ENCODE data around the gene PPP4C. TPM values are rescaled to one million over a fixed set of nuclear protein-coding genes. Genes with fewer than 3 reads are reported as not detected.
"Not testable (repeated sequence)": the region's sequence is repeated elsewhere in the genome, so short reads cannot be mapped to it uniquely, and the experiment has no call there.

The PPP4C gene
- total and polyA plus RNA-seq, 12 donors: 34.5 to 82.1 (median 42.4) TPM

DNA sequence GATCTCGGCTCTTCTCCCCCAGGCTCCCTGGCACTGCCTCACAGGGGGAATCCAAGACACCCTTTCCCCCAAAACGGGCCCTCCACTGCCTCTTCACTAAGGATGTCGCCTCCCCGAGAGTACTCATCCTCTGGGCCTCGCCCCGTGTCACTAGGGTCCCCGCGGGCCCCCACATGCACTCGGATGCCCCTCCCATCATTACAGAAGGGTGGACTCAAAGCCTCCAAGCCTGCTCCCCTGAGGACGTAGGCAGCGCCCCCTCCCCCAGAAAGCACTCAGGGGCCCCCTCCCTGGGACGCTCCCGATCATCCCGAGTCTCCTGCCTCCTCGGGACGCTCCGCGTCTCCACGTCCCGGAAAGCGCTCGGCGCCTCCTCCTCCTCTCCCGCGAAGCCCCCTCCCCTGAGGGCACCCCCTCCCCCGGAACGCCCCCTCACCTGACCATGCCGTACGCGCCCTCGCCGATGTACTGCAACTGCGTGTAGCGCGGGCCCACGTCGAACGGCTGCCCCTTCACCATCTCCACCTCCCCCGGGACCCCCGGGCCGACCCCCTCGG, 46.9 kb downstream of the PPP4C start:
- H3K27ac ChIP-seq: peak overlapping the region; percentile 94 to 99 (median 97)

DNA sequence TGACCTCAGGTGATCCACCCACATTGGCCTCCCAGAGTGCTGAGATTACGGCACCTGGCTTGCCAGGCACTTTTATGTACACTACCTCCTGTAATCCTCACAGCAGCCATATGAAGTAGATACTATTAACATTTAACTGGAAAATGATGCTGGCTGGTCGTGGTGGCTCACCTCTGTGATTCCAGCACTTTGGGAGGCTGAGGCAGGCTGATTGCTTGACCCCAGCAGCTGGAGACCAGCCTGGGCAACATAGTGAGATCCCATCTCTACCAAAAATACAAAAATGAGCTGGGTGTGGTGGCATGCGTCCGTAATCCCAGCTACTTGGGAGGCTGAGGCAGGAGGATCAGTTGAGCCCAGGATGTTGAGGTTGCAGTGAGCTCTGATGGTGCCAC, 49.2 kb downstream of the PPP4C start:
- ATAC-seq (no peak), DNase-seq (no peak)
- no peak overlapping the region for H3K27ac ChIP-seq
- peaks cover 2 to 44% (median 22%) of the 10 kb centered on the region in 9 donors for H3K4me1 ChIP-seq
- 93 to 97% methylated on average over 4 of the region's 4 CpGs for WGBS, 2 donors
- intact Hi-C loops (cut with DNase I): loop anchor here in 1 of 10 donors (10.0 kb wide), 1 partner anchor 280 kb away; the partner anchor contains the start of gene ZNF771
- no peaks in the 10 kb centered on the region for H3K27me3 ChIP-seq
- TF ChIP-seq, protein P1, sequence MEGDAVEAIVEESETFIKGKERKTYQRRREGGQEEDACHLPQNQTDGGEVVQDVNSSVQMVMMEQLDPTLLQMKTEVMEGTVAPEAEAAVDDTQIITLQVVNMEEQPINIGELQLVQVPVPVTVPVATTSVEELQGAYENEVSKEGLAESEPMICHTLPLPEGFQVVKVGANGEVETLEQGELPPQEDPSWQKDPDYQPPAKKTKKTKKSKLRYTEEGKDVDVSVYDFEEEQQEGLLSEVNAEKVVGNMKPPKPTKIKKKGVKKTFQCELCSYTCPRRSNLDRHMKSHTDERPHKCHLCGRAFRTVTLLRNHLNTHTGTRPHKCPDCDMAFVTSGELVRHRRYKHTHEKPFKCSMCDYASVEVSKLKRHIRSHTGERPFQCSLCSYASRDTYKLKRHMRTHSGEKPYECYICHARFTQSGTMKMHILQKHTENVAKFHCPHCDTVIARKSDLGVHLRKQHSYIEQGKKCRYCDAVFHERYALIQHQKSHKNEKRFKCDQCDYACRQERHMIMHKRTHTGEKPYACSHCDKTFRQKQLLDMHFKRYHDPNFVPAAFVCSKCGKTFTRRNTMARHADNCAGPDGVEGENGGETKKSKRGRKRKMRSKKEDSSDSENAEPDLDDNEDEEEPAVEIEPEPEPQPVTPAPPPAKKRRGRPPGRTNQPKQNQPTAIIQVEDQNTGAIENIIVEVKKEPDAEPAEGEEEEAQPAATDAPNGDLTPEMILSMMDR (IDR thresholded peaks at IDR 0.05): no peak
- H3K36me3 ChIP-seq: peaks cover 0 to 17% (median 1%) of the 10 kb centered on the region in 9 donors
- no peak overlapping the region for H3K4me3 ChIP-seq
- H3K9me3 ChIP-seq: no peaks in the 10 kb centered on the region

More for the DNA sequence above, 46.9 kb downstream of the PPP4C start:
- H3K4me1 ChIP-seq: peaks cover 2 to 48% (median 26%) of the 10 kb centered on the region in 9 donors
- H3K27me3 ChIP-seq: no peaks in the 10 kb centered on the region
- ATAC-seq (peak; percentile 4 to 53 (median 33)), DNase-seq (no peak)
- H3K36me3 ChIP-seq: peaks cover 5 to 40% (median 23%) of the 10 kb centered on the region in 9 donors
- intact Hi-C loops (cut with DNase I): loop anchor here in 1 of 10 donors (2.0 to 10.0 kb wide), 2 partner anchors 26 to 282 kb away; partner anchors contain the start of genes YPEL3 and ZNF771
- WGBS, 2 donors: 1 to 3% methylated on average over 42 of the region's 42 CpGs
- no peaks in the 10 kb centered on the region for H3K9me3 ChIP-seq
- TF ChIP-seq, protein P1 (IDR thresholded peaks at IDR 0.05): no peak
- H3K4me3 ChIP-seq: peak overlapping the region; percentile 74 to 98 (median 88)

DNA sequence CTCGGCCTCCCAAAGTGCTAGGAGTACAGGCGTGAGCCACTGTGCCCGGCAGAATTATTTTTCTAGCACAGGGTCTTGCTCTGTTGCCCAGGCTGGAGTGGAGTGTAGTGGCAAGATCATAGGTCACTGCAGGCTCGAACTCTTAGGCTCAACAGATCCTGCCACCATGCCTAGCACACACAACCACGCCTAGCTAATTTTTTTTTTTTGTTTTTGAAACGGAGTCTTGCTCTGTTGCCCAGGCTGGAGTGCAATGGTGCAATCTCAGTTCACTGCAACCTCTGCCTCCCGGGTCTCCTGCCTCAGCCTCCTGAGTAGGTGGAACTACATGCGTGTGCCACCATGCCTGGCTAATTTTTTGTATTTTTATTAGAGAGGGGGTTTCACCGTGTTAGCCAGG, 49.9 kb downstream of the PPP4C start:
- WGBS, 2 donors: 95 to 96% methylated on average over 9 of the region's 9 CpGs
- intact Hi-C loops (cut with DNase I): loop anchor here in 1 of 10 donors (10.0 kb wide), 1 partner anchor 279 kb away; the partner anchor contains the start of gene ZNF771
- not testable (repeated sequence) for H3K27ac ChIP-seq, ATAC-seq, H3K36me3 ChIP-seq, DNase-seq, H3K9me3 ChIP-seq, H3K27me3 ChIP-seq, H3K4me3 ChIP-seq
- H3K4me1 ChIP-seq: peaks cover 2 to 37% (median 18%) of the 10 kb centered on the region in 9 donors

DNA sequence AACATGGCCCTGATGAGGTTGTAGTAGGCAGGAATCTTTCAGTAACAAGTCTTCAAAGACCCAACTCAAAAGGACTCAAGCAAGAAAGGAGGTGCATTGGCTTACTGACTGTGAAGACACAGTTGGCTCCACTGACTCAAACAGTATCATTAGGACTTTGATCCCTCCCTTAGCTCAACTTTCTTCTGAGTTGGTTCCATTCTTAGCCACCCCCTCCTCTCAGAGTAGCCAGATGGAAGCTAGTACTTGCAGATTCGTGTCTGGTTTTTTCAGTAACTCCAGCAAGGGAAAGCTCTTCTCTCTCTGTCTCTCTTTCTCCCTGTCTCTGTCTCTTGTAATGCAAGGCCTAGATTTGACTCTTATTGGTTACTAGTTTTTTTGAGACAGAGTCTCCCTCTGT, 52.2 kb downstream of the PPP4C start:
- Histone ChIP-seq H3K27me3 (no peaks in the 10 kb centered on the region), H3K4me1 (peaks cover 0 to 27% (median 8%) of the 10 kb centered on the region in 9 donors), H3K9me3 (no peaks in the 10 kb centered on the region), H3K36me3 (no peaks in the 10 kb centered on the region), H3K4me3 (no peak overlapping the region), H3K27ac (no peak overlapping the region)
- TF ChIP-seq, protein P1 (IDR thresholded peaks at IDR 0.05): no peak
- DNase-seq (no peak), ATAC-seq (no peak)
- intact Hi-C loops (cut with DNase I): loop anchor here in 1 of 10 donors (10.0 kb wide), 1 partner anchor 277 kb away; the partner anchor contains the start of gene ZNF771
- WGBS, 2 donors: 82 to 98% methylated on average over 1 of the region's 1 CpG
